OCI-LY3 (cell line): ENCODE data around the gene CHD2.

Source experiments
- CTCF ChIP-seq: fragments of 200-600, 300-600 bp; sonication (generic); IDR thresholded peaks from 2 replicates; pipeline ENCODE4 v1.5.1; 2014; ENCODE audit warnings: antibody characterized with exemption, low read length, low read depth
- EZH2phosphoT487 ChIP-seq: fragments of 200-600 bp; shearing (Covaris generic); IDR thresholded peaks from 2 replicates; pipeline ENCODE4 v1.6.1; 2018; ENCODE audit warnings: antibody characterized with exemption, mixed run types, low read depth

GRCh38 chr15:93043621-93044300 is 143.6 kb downstream of the CHD2 start:
- TF ChIP-seq CTCF (no peak), EZH2phosphoT487 (no peak)
